CD4-positive, alpha-beta T cell treated with Interleukin-10 for 1 hour (primary cell): Measurements from ENCODE around the gene AIF1L.
"Not testable (repeated sequence)": the region's sequence is repeated elsewhere in the genome, so short reads cannot be mapped to it uniquely, and the experiment has no call there.

Experiments
- DNase-seq: peaks from one replicate; pipeline ENCODE4 v3.0.0-alpha.2; 2020

AIF1L gene

DNA sequence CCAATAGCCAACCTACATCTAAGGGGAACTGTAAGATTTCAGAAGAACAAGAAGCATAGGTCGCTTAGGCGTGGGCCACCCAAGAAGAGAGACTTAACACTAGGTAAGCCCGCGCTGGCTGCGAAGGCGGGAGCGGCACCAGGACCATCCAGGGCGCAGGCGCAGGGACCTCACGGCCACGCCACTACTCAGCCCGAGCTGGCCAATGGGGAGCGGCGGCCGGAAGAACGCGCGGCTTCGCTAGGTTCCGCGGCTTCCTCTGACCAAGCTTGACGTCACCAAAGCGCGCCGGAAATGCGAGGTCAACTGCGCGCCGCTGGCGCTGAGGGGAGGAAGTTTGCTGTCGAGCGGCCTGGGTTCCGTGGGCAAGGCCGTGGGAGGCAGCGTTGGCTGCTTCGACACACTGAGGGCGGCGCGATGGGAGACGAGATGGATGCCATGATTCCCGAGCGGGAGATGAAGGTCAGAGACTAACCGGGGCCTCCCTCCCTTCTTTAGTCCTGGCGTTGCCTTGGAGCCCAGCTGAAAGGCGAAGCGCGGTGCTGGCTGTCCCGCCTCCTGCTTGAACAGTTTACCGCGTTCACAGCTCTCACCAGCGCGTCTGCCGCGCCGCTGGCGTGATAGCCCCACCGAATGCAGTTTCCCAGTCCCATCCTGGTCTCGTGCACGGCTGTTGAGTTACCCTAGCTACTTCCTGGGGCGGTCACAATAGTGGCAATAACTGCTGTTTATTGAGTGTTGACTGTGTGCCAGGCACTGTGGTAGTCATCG, 29.1 kb downstream of the AIF1L start, which contains the start of gene NUP214:
TSS of gene NUP214 (plus strand) at position 299 of the 771 bp plus-strand sequence. CDS start at position 418, 119 bp downstream.
- peak; percentile 99 for DNase-seq

DNA sequence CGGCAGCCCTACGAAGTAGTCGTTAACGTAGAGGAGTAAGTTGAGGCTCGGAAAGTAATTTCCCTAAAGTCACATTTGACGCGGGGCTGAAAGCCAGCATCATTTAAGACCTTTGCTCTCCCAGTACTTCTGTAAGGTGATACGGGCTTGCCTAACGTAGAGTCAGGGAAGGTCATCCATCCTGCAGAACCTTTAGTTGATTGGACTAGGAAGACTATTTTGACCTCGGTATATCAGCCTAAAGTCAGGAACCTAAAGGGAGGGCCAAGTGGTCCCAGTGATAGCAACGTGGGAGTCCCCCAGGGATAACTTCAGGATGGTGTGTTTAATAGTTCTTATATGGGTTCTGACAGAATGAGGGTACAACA, 29.7 kb downstream of the AIF1L start:
- no peak for DNase-seq

- no peak for DNase-seq
These were observed 32.9 kb downstream of the AIF1L start for GRCh38 chr9:131129183-131129582.

DNA sequence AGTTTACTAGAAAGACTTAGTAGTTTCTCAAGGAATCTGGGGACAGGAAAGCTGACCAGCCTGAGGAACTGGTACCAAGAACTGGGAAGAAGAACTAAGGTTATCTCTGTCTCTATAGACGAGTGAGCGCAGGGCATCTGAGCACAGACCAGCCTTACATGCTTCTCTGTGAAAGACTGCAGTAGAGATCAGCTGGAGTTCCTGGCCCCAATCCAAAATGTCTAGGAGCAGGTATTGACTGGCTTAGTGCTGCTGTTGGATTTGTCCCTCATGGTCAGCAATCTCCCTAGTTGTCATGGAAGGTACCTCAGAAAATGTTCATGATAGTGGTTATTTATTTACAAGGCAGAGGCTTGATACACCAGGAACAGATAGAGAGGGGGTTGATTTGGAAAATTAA, 42.3 kb downstream of the AIF1L start:
- DNase-seq: no peak

DNA sequence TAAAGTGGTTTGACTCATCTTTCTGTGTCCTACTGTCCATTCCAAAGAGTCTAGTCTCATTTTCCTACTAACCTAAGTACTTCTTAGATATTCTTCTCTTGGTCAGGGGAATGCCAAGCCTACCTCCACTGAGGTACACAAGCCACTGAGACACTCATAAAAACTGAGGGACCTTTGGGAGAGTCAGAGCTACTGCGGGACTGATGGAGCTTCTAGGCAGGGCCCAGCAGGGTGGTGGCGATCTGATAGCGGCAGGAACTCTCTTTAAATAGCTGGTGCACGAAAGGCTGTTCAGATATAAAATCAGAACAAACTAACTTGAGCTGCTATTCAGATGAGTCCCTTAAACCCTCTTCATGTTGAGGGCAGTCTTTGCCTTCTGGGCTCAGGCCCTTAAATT, 43.8 kb downstream of the AIF1L start:
- no peak for DNase-seq

GRCh38 chr9:131140550-131140949, 44.2 kb downstream of the AIF1L start:
- DNase-seq: no peak

DNA sequence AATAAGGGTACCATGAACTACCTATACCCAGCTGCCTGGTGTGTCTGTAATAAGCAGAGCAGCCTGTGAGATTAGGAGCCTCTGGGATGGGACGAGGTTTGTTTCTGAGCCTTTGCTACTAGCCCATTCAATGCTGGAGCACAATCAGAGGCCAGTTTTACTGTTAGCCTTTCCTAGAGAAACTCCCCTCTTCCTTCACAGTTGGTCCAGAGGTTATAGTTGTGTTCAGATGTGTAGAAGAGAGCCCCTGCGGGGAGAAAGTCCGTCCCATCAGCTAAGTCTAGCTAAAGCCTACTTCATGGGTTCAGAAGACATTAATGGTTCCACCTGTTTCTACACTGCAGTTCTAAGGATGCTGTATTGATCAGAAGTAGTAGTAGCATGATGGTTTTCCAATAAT, 45.8 kb downstream of the AIF1L start:
- DNase-seq: no peak

GRCh38 chr9:131144201-131144600, 47.9 kb downstream of the AIF1L start:
- DNase-seq: no peak

DNA sequence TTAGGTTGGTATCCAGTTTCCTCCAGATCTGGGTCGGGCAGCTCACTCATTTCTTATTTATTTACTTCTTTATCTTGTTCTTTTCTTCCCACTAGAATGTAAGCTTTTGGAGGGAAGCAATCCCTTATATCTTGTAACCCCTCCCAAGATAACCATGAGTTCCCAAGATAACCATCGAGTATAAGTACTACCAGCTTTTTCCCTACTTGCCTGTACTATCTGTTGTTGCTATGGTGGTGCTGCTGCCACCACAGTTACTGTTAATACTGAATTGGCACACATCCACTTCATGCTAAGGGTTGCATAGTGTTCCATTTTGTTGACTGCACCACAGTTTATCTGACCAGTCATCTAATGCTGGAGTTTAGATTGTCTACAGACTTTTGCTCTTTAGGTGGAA, 48.9 kb downstream of the AIF1L start:
- no peak for DNase-seq

DNA sequence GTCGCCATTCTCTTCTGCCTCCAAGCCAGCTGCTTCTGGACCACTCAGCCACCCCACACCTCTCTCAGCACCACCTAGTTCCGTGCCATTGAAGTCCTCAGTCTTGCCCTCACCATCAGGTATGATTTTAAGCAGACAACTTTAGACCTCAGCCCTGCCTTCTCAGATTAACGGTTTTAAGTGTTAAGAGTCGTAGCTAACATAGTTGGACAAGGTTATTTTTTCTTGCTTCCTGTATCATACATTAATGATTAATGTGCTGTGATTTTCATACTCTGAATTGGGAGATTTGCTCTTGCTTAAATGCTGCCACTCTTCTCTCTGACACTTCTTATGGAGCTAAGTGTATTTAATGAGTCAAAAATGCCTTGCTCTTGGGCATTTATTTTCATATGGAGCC, 49.9 kb downstream of the AIF1L start:
- no peak for DNase-seq

DNA sequence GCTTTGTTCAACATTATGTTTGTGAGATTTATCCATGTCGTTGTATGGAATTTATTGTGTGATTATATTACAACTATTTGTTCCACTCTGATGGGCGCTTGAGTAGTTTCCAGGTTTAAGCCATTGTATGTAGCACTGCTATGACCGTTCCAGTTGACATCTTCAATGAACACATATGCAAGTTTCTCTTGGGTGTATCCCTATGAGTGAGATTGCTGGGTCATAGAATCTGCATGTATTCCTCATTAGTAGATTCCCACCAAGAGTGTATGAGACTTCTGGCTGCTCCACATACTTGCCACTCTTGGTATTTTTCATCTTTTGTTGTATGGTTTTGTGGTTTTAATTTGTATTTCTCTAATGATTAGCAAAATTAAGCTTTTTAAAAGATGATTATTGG, 51.9 kb downstream of the AIF1L start:
- no peak for DNase-seq

- DNase-seq: no peak
These were observed 52.8 kb downstream of the AIF1L start for GRCh38 chr9:131148966-131149687.

- DNase-seq: no peak
These were observed 53.3 kb downstream of the AIF1L start for GRCh38 chr9:131149688-131150053.

- DNase-seq: no peak
These were observed 57.3 kb downstream of the AIF1L start for GRCh38 chr9:131153595-131153994.

GRCh38 chr9:131158673-131159072, 62.3 kb downstream of the AIF1L start:
- DNase-seq: not testable (repeated sequence)

DNA sequence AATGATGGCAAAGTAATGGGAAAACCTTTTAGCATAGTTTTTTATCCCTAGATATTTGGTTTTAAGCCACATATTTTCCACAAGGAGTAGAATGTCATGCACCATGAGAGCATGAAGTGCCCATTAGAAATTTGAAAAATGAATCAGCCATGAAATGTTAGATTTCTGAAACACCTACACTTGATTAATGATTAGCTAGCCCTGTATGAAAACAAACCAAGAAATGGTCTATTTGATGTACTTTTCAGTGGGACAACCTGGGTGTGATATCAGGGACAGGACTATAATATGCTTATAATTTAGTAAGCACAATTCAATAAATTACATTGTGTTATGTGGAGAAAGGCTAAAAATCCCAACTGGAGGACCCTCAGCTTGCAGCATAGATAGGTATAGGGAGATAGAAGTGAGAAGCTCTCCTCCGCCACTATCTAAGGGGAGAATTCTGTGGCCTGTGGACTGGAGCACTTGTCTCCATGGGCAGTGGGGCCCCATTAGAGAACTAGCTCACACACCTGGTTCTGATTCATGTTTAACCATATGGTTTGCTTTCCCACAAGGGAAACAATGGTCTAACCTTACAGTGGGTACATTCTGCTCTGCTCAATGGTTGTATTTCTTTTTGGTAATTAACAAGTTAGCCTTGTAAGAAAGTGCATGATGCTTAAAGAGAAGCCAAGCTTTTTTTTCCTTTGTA, 64.2 kb downstream of the AIF1L start:
- no peak for DNase-seq

DNA sequence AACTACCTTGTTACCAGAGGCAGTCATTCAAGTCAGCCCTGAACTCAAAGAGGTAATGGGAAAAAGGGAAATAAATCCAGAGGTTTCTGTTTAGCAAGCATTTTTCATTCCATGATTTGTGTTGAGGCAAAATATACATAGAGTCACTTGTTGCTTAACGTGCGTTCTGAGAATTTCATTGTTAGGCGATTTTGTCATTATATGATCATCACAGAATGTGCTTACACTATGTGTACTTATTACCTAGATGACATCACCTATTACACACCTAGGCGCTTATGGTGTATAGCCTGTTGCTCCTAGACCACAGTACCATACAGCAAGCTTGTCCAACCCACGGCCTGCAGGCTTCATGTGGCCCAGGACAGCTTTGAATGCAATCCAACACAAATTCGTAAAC, 65.3 kb downstream of the AIF1L start:
- no peak for DNase-seq

- DNase-seq: no peak
These were observed 66.6 kb downstream of the AIF1L start for GRCh38 chr9:131162886-131163285.

DNA sequence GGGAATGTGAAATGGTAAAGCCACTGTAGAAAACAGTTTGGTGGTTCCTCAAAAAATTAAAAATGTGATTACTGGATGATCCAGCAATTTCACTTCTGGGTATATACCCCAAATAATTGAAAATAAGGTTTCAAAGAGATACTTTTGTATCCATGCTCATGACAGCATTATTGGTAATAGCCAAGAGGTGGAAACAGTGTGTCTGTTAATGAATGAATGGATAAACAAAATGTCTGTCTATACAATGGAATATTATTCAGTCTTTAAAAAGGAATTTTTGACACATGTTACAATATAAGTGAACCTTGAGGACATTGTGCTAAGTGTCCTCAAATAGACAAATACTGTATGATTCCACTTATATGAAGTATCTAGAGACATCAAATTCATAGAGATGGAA, 69.2 kb downstream of the AIF1L start:
- no peak for DNase-seq

DNA sequence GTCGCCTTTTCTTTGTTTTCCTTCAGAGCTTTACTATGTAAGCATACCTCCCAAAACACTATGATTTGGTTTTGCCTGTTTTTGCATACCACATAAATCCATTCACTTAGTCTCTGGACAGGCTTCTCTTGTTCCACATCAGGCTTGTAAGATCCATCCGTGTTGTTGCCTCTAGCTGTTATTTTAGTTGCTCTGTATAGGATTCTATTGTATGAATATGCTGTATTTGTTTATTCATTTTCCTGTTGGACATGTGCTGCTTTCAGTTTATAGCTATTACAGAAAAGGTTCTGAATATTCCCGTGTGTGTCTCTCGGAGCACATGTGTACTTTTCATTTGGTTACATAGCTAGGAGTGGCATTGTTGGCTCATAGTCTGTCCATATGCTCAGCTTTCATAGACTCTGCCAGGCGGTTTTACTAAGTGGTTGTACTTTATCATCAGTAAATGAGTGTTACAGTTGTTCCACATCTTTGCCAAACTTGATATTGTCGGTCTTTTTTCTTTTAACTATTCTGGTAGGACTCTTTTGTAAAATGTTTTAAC, 70.9 kb downstream of the AIF1L start:
- no peak for DNase-seq

GRCh38 chr9:131167936-131168335, 71.6 kb downstream of the AIF1L start:
- DNase-seq: no peak

DNA sequence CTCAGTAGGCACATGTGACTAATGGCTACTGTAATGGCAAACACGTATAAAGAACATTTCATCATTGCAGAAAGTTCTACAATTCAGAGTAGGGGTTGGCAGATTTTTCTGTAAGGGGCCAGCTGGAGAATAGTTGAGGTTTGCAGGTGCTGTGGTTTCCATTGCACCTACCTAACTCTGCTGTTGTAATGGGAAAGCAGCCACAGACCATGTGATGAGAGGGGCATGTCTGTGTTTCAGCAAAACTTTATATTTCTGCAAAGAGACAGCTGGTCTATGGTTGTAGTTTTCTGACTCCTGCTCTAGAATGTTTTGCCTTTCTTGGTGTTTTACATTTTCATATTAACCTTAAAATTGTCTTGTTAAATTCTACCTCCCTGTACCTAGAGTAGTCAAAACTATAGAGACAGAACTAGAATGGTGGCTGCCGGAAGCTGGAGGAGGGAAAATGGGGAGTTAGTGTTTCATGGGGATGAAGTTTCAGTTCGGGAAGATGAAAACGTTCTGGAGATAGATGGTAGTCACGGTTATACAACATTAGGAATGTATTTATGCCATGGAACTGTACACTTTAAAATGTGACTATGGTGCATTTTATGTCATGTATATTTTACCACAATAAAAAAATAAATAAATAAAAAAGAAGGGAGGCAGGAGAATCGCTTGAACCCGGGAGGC, 73.4 kb downstream of the AIF1L start:
- no peak for DNase-seq
